Hepatocyte (in vitro differentiated cells): ENCODE measurements around the gene SLC18A2. TPM values are rescaled to one million over a fixed set of nuclear protein-coding genes. Genes with fewer than 3 reads are reported as not detected.

ENCODE experiments used
- DNase-seq: peaks from one replicate; pipeline ENCODE4 v3.0.0-alpha.2; 2016; ENCODE audit warnings: low spot score
- H2AFZ ChIP-seq: fragments of 200-600 bp; sonication (generic); 2 replicates; pipeline ENCODE4 v1.6.0; 2016; ENCODE audit warnings: antibody characterized with exemption, mild to moderate bottlenecking
- H3K27ac ChIP-seq: fragments of 200-600 bp; sonication (generic); 2 replicates; pipeline ENCODE4 v1.5.1; 2016; ENCODE audit warnings: mild to moderate bottlenecking
- H3K27me3 ChIP-seq: fragments of 200-600 bp; sonication (generic); 2 replicates; pipeline ENCODE4 v1.6.1; 2016
- H3K36me3 ChIP-seq: fragments of 200-600 bp; sonication (generic); replicated peaks from 2 replicates; pipeline ENCODE4 v1.5.1; 2016; ENCODE audit warnings: low read depth; ENCODE audit not compliant: insufficient read depth
- H3K4me1 ChIP-seq: fragments of 200-600 bp; sonication (generic); 2 replicates; pipeline ENCODE4 v1.5.1; 2016; ENCODE audit warnings: mild to moderate bottlenecking, moderate library complexity; ENCODE audit not compliant: insufficient read depth
- H3K4me2 ChIP-seq: fragments of 200-600 bp; sonication (generic); 2 replicates; pipeline ENCODE4 v1.6.0; 2016
- H3K4me3 ChIP-seq: fragments of 200-600 bp; sonication (generic); 2 replicates; pipeline ENCODE4 v1.5.1; 2016; ENCODE audit warnings: mild to moderate bottlenecking
- H3K79me2 ChIP-seq: fragments of 200-600 bp; sonication (generic); 2 replicates; pipeline ENCODE4 v1.6.0; 2017; ENCODE audit warnings: mild to moderate bottlenecking
- H3K9me2 ChIP-seq: fragments of 200-600 bp; sonication (generic); replicated peaks from 2 replicates; pipeline ENCODE4 v1.6.0; 2017; ENCODE audit warnings: mild to moderate bottlenecking; ENCODE audit not compliant: insufficient read depth
- H3K9me3 ChIP-seq: fragments of 200-600 bp; sonication (generic); 2 replicates; pipeline ENCODE4 v1.5.1; 2016; ENCODE audit warnings: low read depth, mild to moderate bottlenecking
- H4K20me1 ChIP-seq: fragments of 200-600 bp; sonication (generic); 2 replicates; pipeline ENCODE4 v1.6.0; 2016; ENCODE audit warnings: mild to moderate bottlenecking; ENCODE audit not compliant: insufficient read depth, poor library complexity, severe bottlenecking
- CTCF ChIP-seq: fragments of 200-600 bp; sonication (generic); IDR thresholded peaks from 2 replicates; pipeline ENCODE4 v1.5.1; 2016; ENCODE audit warnings: antibody characterized with exemption, mild to moderate bottlenecking; ENCODE audit not compliant: poor library complexity
- EZH2 ChIP-seq: fragments of 200-600 bp; sonication (generic); IDR thresholded peaks from 2 replicates; pipeline ENCODE4 v1.6.1; 2016; ENCODE audit warnings: antibody characterized with exemption, mild to moderate bottlenecking, borderline replicate concordance
- EZH2phosphoT487 ChIP-seq: fragments of 200-600 bp; sonication (generic); IDR thresholded peaks from one replicate; pipeline ENCODE4 v1.6.1; 2018; ENCODE audit warnings: antibody characterized with exemption, mild to moderate bottlenecking, low read depth, moderate library complexity; ENCODE audit not compliant: unreplicated experiment, severe bottlenecking
- WGBS: methylation state at CpG from one replicate; pipeline ENCODE4 v1.1.6; 2016; ENCODE audit warnings: low lambda C conversion rate; ENCODE audit errors: missing lambda C conversion rate; 5-methylcytosine and 5-hydroxymethylcytosine counted together
- polyA plus RNA-seq: library from polyadenylated mRNA; unstranded; fragments of >200 nt; fragmentation: Nextera tagmentation; extraction: Ambion mirVana; gene quantifications from 2 replicates; pipeline ENCODE4 v1.2.1, GENCODE V29; 2016
- total RNA-seq: library from RNA; depleted of rRNA; stranded (reverse); fragments of >200 nt; gene quantifications from 2 replicates; pipeline ENCODE4 v1.2.3, GENCODE V29; 2014

Gene SLC18A2
- total RNA-seq (0.76 and 1.3 TPM in 2 replicates), polyA plus RNA-seq (0.84 and 1.6 TPM in 2 replicates)

GRCh38 chr10:117240621-117241529 lies at the start of gene SLC18A2:
TSS of gene SLC18A2 (plus strand) at chr10:117241114. CDS start at chr10:117241694, 580 bp downstream.
- Histone ChIP-seq H3K9me3 (no peaks in the 10 kb centered on the region), H3K4me3 (peak within 1 kb of the TSS; percentile 23), H3K36me3 (no peaks in the 10 kb centered on the region), H3K4me2 (peak within 1 kb of the TSS; percentile 86), H3K4me1 (peaks cover 10% of the 10 kb centered on the region), H3K79me2 (no peaks in the 10 kb centered on the region), H2AFZ (peak within 1 kb of the TSS; percentile 40), H3K27me3 (peaks cover 65% of the 10 kb centered on the region), H3K27ac (no peak within 1 kb of the TSS), H3K9me2 (no peaks in the 10 kb centered on the region), H4K20me1 (no peaks in the 10 kb centered on the region)
- peak; percentile 69 for TF ChIP-seq EZH2
- TF ChIP-seq CTCF: no peak
- DNase-seq: no peak
- WGBS: 6% methylated on average over 25 of the region's 93 CpGs

GRCh38 chr10:117197189-117197588 lies 43.7 kb upstream of the SLC18A2 start, which contains the start of gene KCNK18:
TSS of gene KCNK18 (plus strand) at chr10:117197489. CDS start at chr10:117197489, 0 bp downstream.
- WGBS: 88% methylated on average over 12 of the region's 12 CpGs

GRCh38 chr10:117198088-117198487 lies 42.8 kb upstream of the SLC18A2 start:
- no peaks in the 10 kb centered on the region for H3K4me1 ChIP-seq
- H3K36me3 ChIP-seq: no peaks in the 10 kb centered on the region
- H2AFZ ChIP-seq: no peak overlapping the region
- no peaks in the 10 kb centered on the region for H4K20me1 ChIP-seq
- no peak for DNase-seq
- H3K27ac ChIP-seq: no peak overlapping the region
- H3K27me3 ChIP-seq: peaks cover 1% of the 10 kb centered on the region
- H3K4me2 ChIP-seq: no peak overlapping the region
- WGBS: 70% methylated on average over 4 of the region's 4 CpGs
- no peak for TF ChIP-seq CTCF
- no peak for TF ChIP-seq EZH2phosphoT487
- no peak for TF ChIP-seq EZH2
- no peaks in the 10 kb centered on the region for H3K79me2 ChIP-seq
- H3K4me3 ChIP-seq: no peak overlapping the region
- H3K9me3 ChIP-seq: no peaks in the 10 kb centered on the region
- no peaks in the 10 kb centered on the region for H3K9me2 ChIP-seq

More at GRCh38 chr10:117197189-117197588, 43.7 kb upstream of the SLC18A2 start, which contains the start of gene KCNK18:
- no peaks in the 10 kb centered on the region for H3K9me2 ChIP-seq
- H3K79me2 ChIP-seq: no peaks in the 10 kb centered on the region
- no peak for DNase-seq
- TF ChIP-seq EZH2phosphoT487 (no peak), CTCF (no peak), EZH2 (no peak)
- H3K4me3 ChIP-seq: no peak within 1 kb of the TSS
- H3K4me2 ChIP-seq: no peak within 1 kb of the TSS
- no peak within 1 kb of the TSS for H2AFZ ChIP-seq
- no peaks in the 10 kb centered on the region for H3K9me3 ChIP-seq
- H3K4me1 ChIP-seq: no peaks in the 10 kb centered on the region
- no peaks in the 10 kb centered on the region for H4K20me1 ChIP-seq
- no peaks in the 10 kb centered on the region for H3K36me3 ChIP-seq
- no peak within 1 kb of the TSS for H3K27ac ChIP-seq
- peaks cover 4% of the 10 kb centered on the region for H3K27me3 ChIP-seq
